ENCODE data around the gene TAC1. TPM values are rescaled to one million over a fixed set of nuclear protein-coding genes. Genes with fewer than 3 reads are reported as not detected.

TAC1 gene
- total RNA-seq, 1 donor from 2014 or later, result 3.8 TPM

Other genes with a start within 250 kb of the TAC1 start
- gene ASNS, start 140.3 kb downstream of the TAC1 start, total RNA-seq, result 8.4 TPM

Measured in skin of body (tissue), 1 donor.